DND-41 (cell line): ENCODE data around the gene CENPH.
"Not testable (repeated sequence)": the region's sequence is repeated elsewhere in the genome, so short reads cannot be mapped to it uniquely, and the experiment has no call there.

ENCODE experiments used
- ATAC-seq: fragments of 200-7000 bp; cut with Tn5 transposase; 3 replicates; pipeline ENCODE4 v1.9.1; 2021; ENCODE audit warnings: low read depth; ENCODE audit not compliant: insufficient read depth
- DNase-seq: peaks from one replicate; pipeline ENCODE4 v3.0.0-alpha.2; 2020
- H2AFZ ChIP-seq: 2 replicates; pipeline ENCODE4 v1.6.0; 2012; ENCODE audit warnings: low read depth, low read length
- H3K27ac ChIP-seq: 2 replicates; pipeline ENCODE4 v1.5.1; 2012; ENCODE audit warnings: low read length, inconsistent platforms
- H3K27me3 ChIP-seq: fragments of 200-600 bp; sonication (generic); 2 replicates; pipeline ENCODE4 v1.6.0; 2012; ENCODE audit warnings: low read length, mild to moderate bottlenecking, inconsistent platforms; ENCODE audit not compliant: insufficient read depth, poor library complexity
- H3K36me3 ChIP-seq: 2 replicates; pipeline ENCODE4 v1.5.1; 2012; ENCODE audit warnings: low read length, inconsistent platforms; ENCODE audit not compliant: insufficient read depth
- H3K4me1 ChIP-seq: 2 replicates; pipeline ENCODE4 v1.5.1; 2012; ENCODE audit warnings: mild to moderate bottlenecking, low read length; ENCODE audit not compliant: insufficient read depth
- H3K4me2 ChIP-seq: 2 replicates; pipeline ENCODE4 v1.6.0; 2012; ENCODE audit warnings: mild to moderate bottlenecking, moderate library complexity, low read length, inconsistent platforms; ENCODE audit not compliant: insufficient read depth
- H3K4me3 ChIP-seq, 2 experiments: fragments of 200-600 bp in 1 of 2; shearing (Covaris generic) in 1 of 2; 2 replicates each; pipeline ENCODE4 v1.5.1; 2012 to 2016; ENCODE audit warnings: inconsistent platforms in 2 of 2, low read length in 2 of 2, mild to moderate bottlenecking in 2 of 2, low read depth in 1 of 2, moderate library complexity in 1 of 2
- H3K79me2 ChIP-seq: 2 replicates; pipeline ENCODE4 v1.6.0; 2012; ENCODE audit warnings: low read length, inconsistent platforms; ENCODE audit not compliant: insufficient read depth
- H3K9ac ChIP-seq: 2 replicates; pipeline ENCODE4 v1.6.0; 2012; ENCODE audit warnings: low read depth, mild to moderate bottlenecking, inconsistent platforms, low read length, moderate library complexity
- H3K9me3 ChIP-seq: 2 replicates; pipeline ENCODE4 v1.5.1; 2012; ENCODE audit warnings: low read length, moderate library complexity, mild to moderate bottlenecking, inconsistent platforms; ENCODE audit not compliant: insufficient read depth, severe bottlenecking
- H4K20me1 ChIP-seq: 2 replicates; pipeline ENCODE4 v1.6.0; 2012; ENCODE audit warnings: low read length; ENCODE audit not compliant: insufficient read depth
- CTCF ChIP-seq: IDR thresholded peaks from 2 replicates; pipeline ENCODE4 v1.5.1; 2012; ENCODE audit warnings: borderline replicate concordance, low read length, moderate library complexity, mild to moderate bottlenecking; ENCODE audit not compliant: poor library complexity, severe bottlenecking; ENCODE audit errors: extremely low read depth
- EZH2 ChIP-seq: IDR thresholded peaks from 3 replicates; pipeline ENCODE4 v1.6.1; 2012; ENCODE audit warnings: borderline replicate concordance, low read depth, mild to moderate bottlenecking, moderate library complexity, low read length, inconsistent platforms; ENCODE audit not compliant: severe bottlenecking

The CENPH gene

GRCh38 chr5:69231851-69232250 lies 42.5 kb downstream of the CENPH start:
- H3K4me2 ChIP-seq, result no peak overlapping the region
- TF ChIP-seq CTCF (no peak), EZH2 (no peak)
- no peaks in the 10 kb centered on the region for H4K20me1 ChIP-seq
- H3K9ac ChIP-seq, result no peak overlapping the region
- H3K27ac ChIP-seq, result no peak overlapping the region
- peaks cover 20% of the 10 kb centered on the region for H3K36me3 ChIP-seq
- H3K27me3 ChIP-seq, result no peaks in the 10 kb centered on the region
- no peak overlapping the region for H2AFZ ChIP-seq
- ATAC-seq (no peak), DNase-seq (no peak)
- H3K4me3 ChIP-seq, result no peak overlapping the region
- H3K9me3 ChIP-seq, result no peaks in the 10 kb centered on the region
- H3K4me1 ChIP-seq, result peaks cover 25% of the 10 kb centered on the region
- peaks cover 17% of the 10 kb centered on the region for H3K79me2 ChIP-seq

DNA sequence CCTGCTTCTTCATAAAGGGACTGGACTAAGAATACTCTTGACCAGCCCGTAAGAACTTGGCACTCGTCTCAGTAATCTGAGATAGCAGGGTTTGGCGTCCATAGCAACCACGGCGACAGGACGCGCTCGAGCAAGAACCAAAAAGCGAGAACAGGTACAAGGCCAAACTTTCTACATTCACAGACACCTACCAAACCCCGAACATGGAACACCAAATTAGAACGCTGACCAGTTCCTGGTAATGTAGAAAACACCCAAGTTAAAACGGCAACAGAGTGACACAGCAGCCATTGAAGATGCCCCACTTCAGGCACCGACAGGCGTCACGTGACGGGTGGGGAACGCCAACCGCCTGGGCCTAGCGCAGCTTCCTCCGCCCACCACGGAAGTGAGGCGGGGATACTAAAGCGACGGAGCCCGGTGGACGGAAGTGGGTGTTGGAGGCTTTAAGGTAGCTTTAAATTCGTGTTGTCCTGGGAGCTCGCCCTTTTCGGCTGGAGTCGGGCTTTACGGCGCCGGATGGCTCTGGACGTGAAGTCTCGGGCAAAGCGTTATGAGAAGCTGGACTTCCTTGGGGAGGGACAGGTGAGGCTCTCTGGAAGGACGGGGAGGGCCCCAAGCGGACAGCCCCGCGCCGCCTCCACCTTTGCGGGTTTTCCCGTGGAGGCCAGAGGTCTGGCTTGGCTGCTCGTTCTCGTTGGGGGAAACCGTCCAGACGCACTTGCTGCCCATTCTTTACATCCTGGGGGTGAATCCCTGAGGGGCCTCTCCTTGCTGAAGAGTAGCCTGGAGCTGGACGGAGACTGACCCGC lies 45.3 kb downstream of the CENPH start, which contains the start of gene CDK7:
CDK7 (plus strand) TSS at position 430 of the 812 bp plus-strand sequence; CDS start at position 520, 90 bp downstream.
- no peak for TF ChIP-seq EZH2
- no peak for TF ChIP-seq CTCF
- Histone ChIP-seq H3K27ac (peak within 1 kb of the TSS; percentile 68), H3K4me2 (peak within 1 kb of the TSS; percentile 81), H3K9ac (peak within 1 kb of the TSS; percentile 70), H3K36me3 (peaks cover 18% of the 10 kb centered on the region; the same call in 1 of the 2 replicates), H3K4me1 (peaks cover 38% of the 10 kb centered on the region), H3K27me3 (no peaks in the 10 kb centered on the region), H3K4me3 (peak within 1 kb of the TSS; percentile 39 to 74), H4K20me1 (0 out of 2 replicates have a peak, but pooled peaks cover 3% of the 10 kb centered on the region), H3K9me3 (no peaks in the 10 kb centered on the region), H2AFZ (peak within 1 kb of the TSS; percentile 93), H3K79me2 (peaks cover 44% of the 10 kb centered on the region)
- peak; percentile 92 for DNase-seq
- peak; percentile 100 for ATAC-seq

- H2AFZ ChIP-seq, ATAC-seq, DNase-seq, H3K9ac ChIP-seq, H3K27me3 ChIP-seq, H3K27ac ChIP-seq, H4K20me1 ChIP-seq, H3K9me3 ChIP-seq: not testable (repeated sequence)
- peak overlapping the region; percentile 41 for H3K4me2 ChIP-seq
- peaks cover 29% of the 10 kb centered on the region for H3K36me3 ChIP-seq
- H3K4me3 ChIP-seq, result peak overlapping the region in 1 of 2 experiments; percentile 20; a peak in 1 of 4 replicates
- peaks cover 62% of the 10 kb centered on the region for H3K79me2 ChIP-seq
- H3K4me1 ChIP-seq, result peaks cover 38% of the 10 kb centered on the region
Observed at GRCh38 chr5:69236733-69237132, 47.4 kb downstream of the CENPH start.

GRCh38 chr5:69237877-69238276 lies 48.5 kb downstream of the CENPH start:
- no peaks in the 10 kb centered on the region for H3K27me3 ChIP-seq
- no peak overlapping the region for H3K4me3 ChIP-seq
- H2AFZ ChIP-seq, result no peak overlapping the region
- H3K27ac ChIP-seq, result no peak overlapping the region
- H3K9ac ChIP-seq, result no peak overlapping the region
- H3K4me2 ChIP-seq, result peak overlapping the region; percentile 41; the same call in 1 of the 2 replicates
- H3K9me3 ChIP-seq, result no peaks in the 10 kb centered on the region
- DNase-seq (no peak), ATAC-seq (no peak)
- H3K36me3 ChIP-seq, result peaks cover 29% of the 10 kb centered on the region
- H3K79me2 ChIP-seq, result peaks cover 72% of the 10 kb centered on the region
- H4K20me1 ChIP-seq, result 0 out of 2 replicates have a peak, but pooled peaks cover 3% of the 10 kb centered on the region
- H3K4me1 ChIP-seq, result peaks cover 38% of the 10 kb centered on the region
- TF ChIP-seq CTCF, result no peak
- TF ChIP-seq EZH2, result no peak
